Vagina (tissue), 2 donors: ENCODE measurements around the gene RGL1.

Experiments used
- CTCF ChIP-seq, 3 experiments: fragments of 450-650 bp in 2 of 3; fragments of 200-600 bp in 1 of 3; sonication (generic) in 1 of 3; IDR thresholded peaks; one replicate each; pipeline ENCODE4 v1.5.1; 2017 to 2019; ENCODE audit warnings: antibody characterized with exemption in 3 of 3, mild to moderate bottlenecking in 2 of 3, moderate library complexity in 2 of 3
- POLR2A ChIP-seq, 2 donors: fragments of 450-650 bp; IDR thresholded peaks; one replicate each; pipeline ENCODE4 v1.6.1; 2017; ENCODE audit warnings: antibody characterized with exemption in 2 of 2, mild to moderate bottlenecking in 2 of 2, moderate library complexity in 2 of 2

DNA sequence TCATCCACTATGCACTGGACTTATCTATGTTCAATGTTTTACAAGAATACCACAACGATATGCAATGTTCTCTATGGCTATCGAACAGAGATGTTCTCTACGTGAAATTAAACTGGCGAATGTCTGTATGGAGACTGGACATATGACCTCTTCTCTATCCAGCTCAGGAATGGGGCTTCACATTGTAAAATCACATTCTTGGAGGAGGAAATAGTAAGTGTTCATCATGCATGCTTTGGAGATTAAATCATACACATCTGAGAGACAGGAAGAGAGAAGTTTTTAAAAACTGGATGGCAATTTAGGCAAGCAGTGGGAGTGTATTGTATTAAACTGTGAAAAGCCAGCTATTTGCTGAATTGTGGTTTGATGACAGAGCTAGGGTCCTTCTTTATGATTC is 47.9 kb upstream of the RGL1 start:
- TF ChIP-seq CTCF (IDR thresholded peaks at IDR 0.05): no peak
- no peak for TF ChIP-seq POLR2A (IDR thresholded peaks at IDR 0.05)
